GM12878 (cell line): Measurements from ENCODE around the gene TMEM151A. TPM values are rescaled to one million over a fixed set of nuclear protein-coding genes. Genes with fewer than 3 reads are reported as not detected.

Experiments used
- ATAC-seq: fragments of 200-7000 bp; cut with Tn5 transposase; 3 replicates; pipeline ENCODE4 v1.9.1; 2020; ENCODE audit warnings: mild to moderate bottlenecking, moderate library complexity
- BruUV-seq: library from RNA; stranded (reverse); fragments of 400-500 nt; replicated peaks from 2 replicates; lab custom pipeline; 2021; lab: Mats Ljungman, UMichigan
- CTCF ChIA-PET: fragments of 300-600 bp; sonication (Branson Sonifier 250); formaldehyde crosslinking; extraction: SDS; loops from one replicate; lab custom pipeline; 2021; ENCODE audit warnings: inconsistent platforms; lab: Yijun Ruan, JAX
- POLR2A ChIA-PET: fragments of 350-600 bp; formaldehyde crosslinking; extraction: SDS; loops from one replicate; lab custom pipeline; 2021; ENCODE audit warnings: inconsistent platforms; lab: Charles Lee
- RAD21 ChIA-PET: fragments of 300-600 bp; sonication (Branson Sonifier 250); formaldehyde crosslinking; loops from one replicate; lab custom pipeline; 2023; ENCODE audit warnings: antibody characterized with exemption; ENCODE audit not compliant: unreplicated experiment; lab: Charles Lee
- SMC1A ChIA-PET: fragments of 300-600 bp; sonication (Branson Sonifier 250); formaldehyde crosslinking; loops from one replicate; lab custom pipeline; 2023; ENCODE audit not compliant: unreplicated experiment, uncharacterized antibody; lab: Charles Lee
- DNase-seq: peaks from one replicate; pipeline ENCODE4 v3.0.0-alpha.2; 2011; ENCODE audit warnings: low read depth, low spot score
- FAIRE-seq: peaks from 3 replicates; lab custom pipeline; 2011; peaks lifted over from hg19 to GRCh38; lab: Jason Lieb, UNC
- H2AFZ ChIP-seq: 2 replicates; pipeline ENCODE4 v1.6.0; 2011; ENCODE audit warnings: low read depth, low read length, control low read depth; ENCODE audit not compliant: control insufficient read depth
- H3K27ac ChIP-seq: 2 replicates; pipeline ENCODE4 v1.5.1; 2011; ENCODE audit warnings: control low read depth; ENCODE audit not compliant: control insufficient read depth, insufficient read depth
- H3K27me3 ChIP-seq, 2 experiments: replicated peaks in 1 of 2; 2 replicates each; pipeline versions ENCODE4 v1.6.0 to v1.6.1; 2011; ENCODE audit warnings: low read length in 1 of 2; ENCODE audit not compliant: control insufficient read depth in 2 of 2, insufficient read depth in 2 of 2
- H3K36me3 ChIP-seq, 2 experiments: 2 replicates each; pipeline ENCODE4 v1.5.1; 2011; ENCODE audit warnings: low read length in 1 of 2; ENCODE audit not compliant: control insufficient read depth in 2 of 2, insufficient read depth in 2 of 2
- H3K4me1 ChIP-seq: 2 replicates; pipeline ENCODE4 v1.6.1; 2011; ENCODE audit warnings: mild to moderate bottlenecking, low read length, moderate library complexity, mixed read lengths; ENCODE audit not compliant: control insufficient read depth, insufficient read depth
- H3K4me2 ChIP-seq: 2 replicates; pipeline ENCODE4 v1.6.0; 2011; ENCODE audit warnings: control low read depth; ENCODE audit not compliant: control insufficient read depth, insufficient read depth
- H3K4me3 ChIP-seq: fragments of 200-600 bp; sonication (generic); 2 replicates; pipeline ENCODE4 v1.5.1; 2016
- H3K79me2 ChIP-seq: 2 replicates; pipeline ENCODE4 v1.6.0; 2011; ENCODE audit warnings: low read length; ENCODE audit not compliant: control insufficient read depth, insufficient read depth
- H3K9ac ChIP-seq: 2 replicates; pipeline ENCODE4 v1.8.0; 2011; ENCODE audit warnings: low read length, control low read depth, mixed read lengths; ENCODE audit not compliant: control insufficient read depth, insufficient read depth
- H3K9me3 ChIP-seq: replicated peaks from 3 replicates; pipeline ENCODE4 v1.5.1; 2011; ENCODE audit warnings: mild to moderate bottlenecking, low read length; ENCODE audit not compliant: control insufficient read depth, insufficient read depth
- H4K20me1 ChIP-seq: 2 replicates; pipeline ENCODE4 v1.6.0; 2011; ENCODE audit not compliant: control insufficient read depth, insufficient read depth
- ASH2L ChIP-seq: fragments of 300-600, 200-600 bp; sonication (generic); IDR thresholded peaks from 2 replicates; pipeline ENCODE4 v1.6.1; 2017; ENCODE audit warnings: low read depth, mild to moderate bottlenecking, borderline replicate concordance
- MTA2 ChIP-seq: fragments of 450-650 bp; IDR thresholded peaks from 2 replicates; pipeline ENCODE4 v1.6.1; 2016; ENCODE audit warnings: low read depth, mild to moderate bottlenecking, moderate library complexity
- MXI1 ChIP-seq: fragments of 150-350 bp; IDR thresholded peaks from 2 replicates; pipeline ENCODE4 v1.6.1; 2011; ENCODE audit warnings: low read depth, mild to moderate bottlenecking, inconsistent platforms, low read length, improper control_type of control experiment
- NBN ChIP-seq: fragments of 450-650 bp; IDR thresholded peaks from 2 replicates; pipeline ENCODE4 v1.6.1; 2016
- PAX8 ChIP-seq: fragments of 450-650 bp; IDR thresholded peaks from 2 replicates; pipeline ENCODE4 v1.6.1; 2017; ENCODE audit warnings: mild to moderate bottlenecking, moderate library complexity
- TAF1 ChIP-seq: IDR thresholded peaks from 2 replicates; pipeline ENCODE4 v1.6.1; 2011; ENCODE audit warnings: mild to moderate bottlenecking, low read depth, low read length, borderline replicate concordance
- WGBS: methylation state at CpG from one replicate; pipeline ENCODE4 v1.1.6; 2016; ENCODE audit warnings: low lambda C conversion rate; ENCODE audit not compliant: insufficient replicate concordance, insufficient coverage; ENCODE audit errors: missing lambda C conversion rate; 5-methylcytosine and 5-hydroxymethylcytosine counted together
- in situ Hi-C: fragments of 300-500 bp; cut with MboI; formaldehyde crosslinking; loops from 9 replicates; pipeline ENCODE4 v1.14.3; 2018; ENCODE audit warnings: mixed read lengths
- intact Hi-C: fragments of 100-400 bp; cut with micrococcal nuclease; formaldehyde crosslinking; loops from one replicate; pipeline ENCODE4 v1.14.2; 2022; ENCODE audit not compliant: unreplicated experiment
- polyA plus RNA-seq, 11 experiments: library from polyadenylated mRNA; depleted of rRNA in 4 of 11; unstranded in 6 of 11; stranded (reverse) in 5 of 11; fragments of >200 nt; fragmentation: Nextera tagmentation in 4 of 11; fragmentation: Illumina TruSeq in 1 of 11; extraction: Ambion mirVana in 4 of 11; extraction: Trizol in 1 of 11; gene quantifications; 1 replicate in 1 of 11; 2 replicates in 10 of 11; pipeline versions ENCODE4 v1.2.1 to v1.2.3, GENCODE V29; 2011 to 2016; ENCODE audit warnings: inconsistent platforms in 2 of 11, missing spikeins in 2 of 11, low read depth in 1 of 11
- total RNA-seq, 4 experiments: library from RNA; depleted of rRNA in 3 of 4; stranded (reverse); fragments of >200 nt in 3 of 4; fragmentation: Illumina TruSeq in 1 of 4; extraction: Trizol in 1 of 4; gene quantifications; 2 replicates each; pipeline versions ENCODE4 v1.2.1 to v1.2.3, GENCODE V29; 2013 to 2021
- TF ChIP-seq, protein P1 (sequence below): IDR thresholded peaks from 2 replicates; pipeline ENCODE4 v1.6.1; 2011; ENCODE audit warnings: low read depth, mild to moderate bottlenecking, low read length, moderate library complexity, borderline replicate concordance; ENCODE audit errors: extremely low read depth

TMEM151A gene
- total and polyA plus RNA-seq, 10 of the 15 experiments (the other 5 are each of a cell fraction or from before 2014, with no cell fraction given) = not detected

DNA sequence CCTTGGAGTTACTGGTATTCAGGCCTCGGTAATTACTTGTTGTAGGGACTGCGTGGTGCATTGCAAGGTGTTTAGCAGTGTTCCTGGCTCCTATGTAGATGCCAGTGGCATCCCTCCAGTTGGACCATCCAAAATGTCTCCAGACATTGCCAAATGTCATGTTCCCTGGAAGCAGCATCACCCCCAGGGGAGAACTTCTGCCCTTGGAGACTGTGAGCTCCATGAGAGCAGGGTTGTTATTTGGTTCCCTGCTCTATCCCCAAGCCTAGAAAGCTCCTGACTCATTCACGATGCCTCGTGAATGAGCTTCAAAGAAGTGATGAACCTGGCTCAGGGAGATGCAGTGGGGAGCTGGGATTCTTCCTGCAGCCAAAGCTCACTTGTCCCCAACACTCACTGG is 29.9 kb downstream of the TMEM151A start:
- in situ Hi-C loops = no loop called here
- TF ChIP-seq MXI1 = no peak
- no peak for TF ChIP-seq TAF1
- TF ChIP-seq, protein P1, sequence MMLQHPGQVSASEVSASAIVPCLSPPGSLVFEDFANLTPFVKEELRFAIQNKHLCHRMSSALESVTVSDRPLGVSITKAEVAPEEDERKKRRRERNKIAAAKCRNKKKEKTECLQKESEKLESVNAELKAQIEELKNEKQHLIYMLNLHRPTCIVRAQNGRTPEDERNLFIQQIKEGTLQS = no peak
- TF ChIP-seq ASH2L = no peak
- TF ChIP-seq PAX8 = no peak
- no peak for TF ChIP-seq NBN
- TF ChIP-seq MTA2 = no peak
- FAIRE-seq = no peak

More for the DNA sequence above, 29.9 kb downstream of the TMEM151A start:
- SMC1A ChIA-PET = interaction anchor here (1.0 kb wide), 1 partner anchor 9 kb away, joined by 3 read pairs; no protein-coding TSS in a partner anchor
- RAD21 ChIA-PET = interaction anchor here (1.5 kb wide), 1 partner anchor 9 kb away, joined by 5 read pairs; no protein-coding TSS in a partner anchor
- POLR2A ChIA-PET = no interaction called here
- intact Hi-C loops = no loop called here
- DNase-seq = no peak
- Histone ChIP-seq H3K27ac (no peak overlapping the region), H3K9ac (no peak overlapping the region), H3K27me3 (no peaks in the 10 kb centered on the region; a peak in 1 of 4 replicates), H4K20me1 (no peaks in the 10 kb centered on the region), H3K79me2 (no peaks in the 10 kb centered on the region), H2AFZ (no peak overlapping the region), H3K9me3 (no peaks in the 10 kb centered on the region; the same call in 2 of the 3 replicates), H3K4me1 (peaks cover 18% of the 10 kb centered on the region), H3K4me3 (no peak overlapping the region), H3K36me3 (no peaks in the 10 kb centered on the region), H3K4me2 (no peak overlapping the region)
- CTCF ChIA-PET = interaction anchor here (1.9 kb wide), 1 partner anchor 9 kb away, joined by 8 read pairs; no protein-coding TSS in a partner anchor
- no TSS peak for BruUV-seq
- WGBS = 80% methylated on average over 4 of the region's 4 CpGs
- ATAC-seq = no peak
